Vagina (tissue), 2 donors: ENCODE measurements around the gene TMEM52.

Experiments used
- CTCF ChIP-seq, 3 experiments: fragments of 450-650 bp in 2 of 3; fragments of 200-600 bp in 1 of 3; sonication (generic) in 1 of 3; IDR thresholded peaks; one replicate each; pipeline ENCODE4 v1.5.1; 2017 to 2019; ENCODE audit warnings: antibody characterized with exemption in 3 of 3, mild to moderate bottlenecking in 2 of 3, moderate library complexity in 2 of 3
- POLR2A ChIP-seq, 2 donors: fragments of 450-650 bp; IDR thresholded peaks; one replicate each; pipeline ENCODE4 v1.6.1; 2017; ENCODE audit warnings: antibody characterized with exemption in 2 of 2, mild to moderate bottlenecking in 2 of 2, moderate library complexity in 2 of 2
- POLR2AphosphoS5 ChIP-seq, 2 donors: sonication (generic); formaldehyde crosslinking; IDR thresholded peaks; one replicate each; pipeline ENCODE4 v1.9.0; 2017; ENCODE audit warnings: antibody characterized with exemption in 2 of 2, mild to moderate bottlenecking in 2 of 2, low read depth in 1 of 2; ENCODE audit not compliant: insufficient read depth in 1 of 2

GRCh38 chr1:1942753-1943656 is 23.9 kb upstream of the TMEM52 start:
- TF ChIP-seq POLR2AphosphoS5 (IDR thresholded peaks at IDR 0.05; ENCODE audit: insufficient read depth in 1 of 2, low read depth in 1 of 2) (no peak), CTCF (IDR thresholded peaks at IDR 0.05) (no peak), POLR2A (IDR thresholded peaks at IDR 0.05) (no peak)
